Heart left ventricle (tissue), 13 donors: ENCODE results near the gene GOLGA7B.

Experiments used
- POLR2A ChIP-seq, 2 donors: fragments of 450-650 bp; IDR thresholded peaks; one replicate each; pipeline ENCODE4 v1.6.1; 2017; ENCODE audit warnings: antibody characterized with exemption in 2 of 2, mild to moderate bottlenecking in 2 of 2, moderate library complexity in 2 of 2
- TF ChIP-seq, protein P1 (sequence below), 12 donors: fragments of 200-600 bp; sonication (generic) in 4 of 12; IDR thresholded peaks; one replicate each; pipeline versions ENCODE4 v1.5.0 to v1.8.0; 2018 to 2022; ENCODE audit warnings: antibody characterized with exemption in 12 of 12, mild to moderate bottlenecking in 5 of 12
- donor health status: ischemic (EF 13 %, LVEDD 7.1; RV severe dilation, severe dysfunction).
- donor health status: DM: no; HTN: yes; CAD: no.
- donor health status: DM: no; HTN: no; CAD: no.
- donor health status: ischemic (EF 25% LVEDD 6.9; RV normal size, moderate dysfunction).
- donor health status: ischemic (EF 25% LVEDD 5.7; RV mildly dilated, moderate dysfunction).
- donor health status: ischemic (EF 35%, LVEDD 5.7; RV mildly dilated, moderate dysfunction).
- donor health status: nonischemic (EF 11% LVEDD 7.7; RV severe dilation, severe dysfunction).
- donor health status: DM: yes; HTN: yes; CAD: no.
- donor health status: PGD.
- donor health status: ischemic (EF 29% LVEDD 5.4; RV normal size, mild dysfunction).
- donor health status: nonischemic (EF 23%, LVEDD 6.1; RV moderate dilation, normal function).

DNA sequence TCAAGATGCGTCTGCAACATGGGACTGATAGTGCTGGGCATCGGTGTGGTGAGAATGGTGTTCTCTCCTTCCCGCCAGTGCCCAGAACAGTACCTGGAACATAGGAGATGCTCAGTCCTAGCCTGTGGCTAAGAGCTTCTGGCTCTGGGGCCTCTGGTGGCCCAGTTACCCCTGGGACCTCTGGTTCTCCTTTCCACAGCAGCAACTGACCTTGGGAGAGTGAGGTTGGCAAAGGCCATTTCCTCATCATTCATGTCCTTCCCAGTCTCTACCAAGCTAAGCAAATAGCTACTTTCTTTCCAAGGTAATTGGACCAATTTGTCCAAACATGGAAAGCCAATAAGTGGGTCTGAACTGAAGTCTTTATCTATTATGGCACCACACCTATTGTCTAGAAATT, 11.6 kb upstream of the GOLGA7B start:
- TF ChIP-seq, protein P1, sequence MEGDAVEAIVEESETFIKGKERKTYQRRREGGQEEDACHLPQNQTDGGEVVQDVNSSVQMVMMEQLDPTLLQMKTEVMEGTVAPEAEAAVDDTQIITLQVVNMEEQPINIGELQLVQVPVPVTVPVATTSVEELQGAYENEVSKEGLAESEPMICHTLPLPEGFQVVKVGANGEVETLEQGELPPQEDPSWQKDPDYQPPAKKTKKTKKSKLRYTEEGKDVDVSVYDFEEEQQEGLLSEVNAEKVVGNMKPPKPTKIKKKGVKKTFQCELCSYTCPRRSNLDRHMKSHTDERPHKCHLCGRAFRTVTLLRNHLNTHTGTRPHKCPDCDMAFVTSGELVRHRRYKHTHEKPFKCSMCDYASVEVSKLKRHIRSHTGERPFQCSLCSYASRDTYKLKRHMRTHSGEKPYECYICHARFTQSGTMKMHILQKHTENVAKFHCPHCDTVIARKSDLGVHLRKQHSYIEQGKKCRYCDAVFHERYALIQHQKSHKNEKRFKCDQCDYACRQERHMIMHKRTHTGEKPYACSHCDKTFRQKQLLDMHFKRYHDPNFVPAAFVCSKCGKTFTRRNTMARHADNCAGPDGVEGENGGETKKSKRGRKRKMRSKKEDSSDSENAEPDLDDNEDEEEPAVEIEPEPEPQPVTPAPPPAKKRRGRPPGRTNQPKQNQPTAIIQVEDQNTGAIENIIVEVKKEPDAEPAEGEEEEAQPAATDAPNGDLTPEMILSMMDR (IDR thresholded peaks at IDR 0.05), result no peak
- no peak for TF ChIP-seq POLR2A (IDR thresholded peaks at IDR 0.05)
